B cell (primary cell): ENCODE measurements around the gene GPR176. TPM values are rescaled to one million over a fixed set of nuclear protein-coding genes. Genes with fewer than 3 reads are reported as not detected.

Experiments
- ATAC-seq: fragments of 200-7000 bp; cut with Tn5 transposase; one replicate; pipeline ENCODE4 v1.10.0; 2021; ENCODE audit warnings: low read depth, mild to moderate bottlenecking, moderate number of reproducible peaks, moderate library complexity
- CTCF ChIA-PET: fragments of 350-600 bp; sonication (Branson Sonifier 250); formaldehyde crosslinking; loops from one replicate; lab custom pipeline; 2021; ENCODE audit warnings: antibody characterized with exemption, inconsistent platforms; lab: Charles Lee
- POLR2A ChIA-PET: fragments of 350-600 bp; sonication (Branson Sonifier 250); formaldehyde crosslinking; loops from one replicate; lab custom pipeline; 2021; ENCODE audit warnings: antibody characterized with exemption; lab: Charles Lee
- DNase-seq: peaks from one replicate; pipeline ENCODE4 v3.0.0; 2013
- H2AFZ ChIP-seq: 2 replicates; pipeline ENCODE4 v1.6.1; 2012; ENCODE audit warnings: mild to moderate bottlenecking, low read depth, low read length; ENCODE audit not compliant: insufficient read depth, poor library complexity, severe bottlenecking
- H3K27ac ChIP-seq, 2 donors: 1 replicate in 1 of 2; 2 replicates in 1 of 2; pipeline ENCODE4 v1.5.1; 2012 to 2013; ENCODE audit warnings: low read length in 2 of 2, mild to moderate bottlenecking in 2 of 2, moderate library complexity in 1 of 2
- H3K27me3 ChIP-seq, 4 experiments: fragments of 200-600 bp in 1 of 4; sonication (generic) in 1 of 4; replicated peaks in 1 of 4; 1 replicate in 2 of 4; 2 replicates in 2 of 4; pipeline versions ENCODE4 v1.6.1 to v1.7.0; 2013 to 2016; ENCODE audit warnings: low read length in 3 of 4, mild to moderate bottlenecking in 2 of 4, mixed read lengths in 1 of 4, moderate library complexity in 1 of 4; ENCODE audit not compliant: insufficient read depth in 4 of 4, control insufficient read depth in 3 of 4; ENCODE audit errors: control extremely low read depth in 1 of 4
- H3K36me3 ChIP-seq, 2 experiments: replicated peaks in 1 of 2; 1 replicate in 1 of 2; 2 replicates in 1 of 2; pipeline versions ENCODE4 v1.6.1 to v1.7.1; 2013; ENCODE audit warnings: low read length in 1 of 2; ENCODE audit not compliant: insufficient read depth in 2 of 2, control insufficient read depth in 1 of 2; ENCODE audit errors: control extremely low read depth in 1 of 2, extremely low read depth in 1 of 2
- H3K4me1 ChIP-seq, 2 donors: fragments of 200-600 bp in 1 of 2; sonication (generic) in 1 of 2; 1 replicate in 1 of 2; 2 replicates in 1 of 2; pipeline versions ENCODE4 v1.5.1 to v1.6.1; 2013 to 2017; ENCODE audit warnings: low read length in 2 of 2; ENCODE audit not compliant: control insufficient read depth in 2 of 2, insufficient read depth in 2 of 2
- H3K4me2 ChIP-seq: replicated peaks from 2 replicates; pipeline ENCODE3; 2012; ENCODE audit warnings: mild to moderate bottlenecking, low read depth, low read length; ENCODE audit not compliant: poor library complexity, severe bottlenecking
- H3K4me3 ChIP-seq, 5 experiments: fragments of 200-600 bp in 1 of 5; sonication (generic) in 1 of 5; 1 replicate in 3 of 5; 2 replicates in 2 of 5; pipeline versions ENCODE4 v1.5.1 to v1.7.0; 2011 to 2016; ENCODE audit warnings: low read length in 4 of 5, mild to moderate bottlenecking in 4 of 5, low read depth in 2 of 5, control low read depth in 1 of 5, moderate library complexity in 1 of 5; ENCODE audit not compliant: insufficient read depth in 1 of 5; ENCODE audit errors: control extremely low read depth in 1 of 5, extremely low read depth in 1 of 5
- H3K79me2 ChIP-seq: fragments of 200-600 bp; sonication (generic); one replicate; pipeline ENCODE4 v1.6.0; 2016; ENCODE audit warnings: low read length; ENCODE audit not compliant: control insufficient read depth, insufficient read depth
- H3K9ac ChIP-seq: fragments of 200-600 bp; sonication (generic); 2 replicates; pipeline ENCODE4 v1.6.1; 2017; ENCODE audit warnings: mild to moderate bottlenecking, low read length, moderate library complexity
- H3K9me3 ChIP-seq, 3 donors: one replicate each; pipeline versions ENCODE4 v1.6.1 to v1.7.1; 2013; ENCODE audit warnings: low read length in 2 of 3; ENCODE audit not compliant: control insufficient read depth in 2 of 3, insufficient read depth in 1 of 3; ENCODE audit errors: control extremely low read depth in 1 of 3
- H4K20me1 ChIP-seq: 2 replicates; pipeline ENCODE4 v1.6.0; 2012; ENCODE audit warnings: mild to moderate bottlenecking, low read length; ENCODE audit not compliant: insufficient read depth, control insufficient read depth, poor library complexity, severe bottlenecking
- H3K27ac Mint-ChIP-seq: one replicate; pipeline ENCODE4 v1.8.0; 2021; ENCODE audit warnings: mixed read lengths
- H3K27me3 Mint-ChIP-seq: one replicate; pipeline ENCODE4 v1.8.0; 2021; ENCODE audit warnings: mixed read lengths
- H3K4me1 Mint-ChIP-seq: one replicate; pipeline ENCODE4 v1.8.0; 2021; ENCODE audit warnings: mixed read lengths
- H3K4me3 Mint-ChIP-seq: one replicate; pipeline ENCODE4 v1.8.0; 2021; ENCODE audit warnings: mixed read lengths
- H3K9me3 Mint-ChIP-seq: one replicate; pipeline ENCODE4 v1.8.0; 2022; ENCODE audit warnings: mixed read lengths; ENCODE audit not compliant: insufficient read depth
- CTCF ChIP-seq: fragments of 200-600 bp; IDR thresholded peaks from one replicate; pipeline ENCODE4 v1.8.0; 2022; ENCODE audit warnings: antibody characterized with exemption, mild to moderate bottlenecking
- EZH2 ChIP-seq: IDR thresholded peaks from 2 replicates; pipeline ENCODE4 v1.6.1; 2012; ENCODE audit warnings: borderline replicate concordance, low read depth, mild to moderate bottlenecking, moderate library complexity, low read length; ENCODE audit not compliant: insufficient read depth, poor library complexity, severe bottlenecking
- WGBS: methylation state at CpG from one replicate; pipeline ENCODE4 v1.1.5; 2013; ENCODE audit warnings: missing lambda C conversion rate; ENCODE audit not compliant: insufficient coverage; 5-methylcytosine and 5-hydroxymethylcytosine counted together
- intact Hi-C: fragments of 100-400 bp; cut with micrococcal nuclease; formaldehyde crosslinking; loops from one replicate; pipeline ENCODE4 v1.10.0; 2022
- polyA plus RNA-seq: library from polyadenylated mRNA; depleted of rRNA; stranded (reverse); fragments of >200 nt; gene quantifications from 2 replicates; pipeline ENCODE4 v1.2.3, GENCODE V29; 2012
- total RNA-seq, 2 donors: library from RNA; stranded (reverse); fragments of 120-200 nt in 1 of 2; gene quantifications; 1 replicate in 1 of 2; 2 replicates in 1 of 2; pipeline versions ENCODE4 v1.2.3 to v1.2.4, GENCODE V29; 2013 to 2022

Gene GPR176
- total and polyA plus RNA-seq, 2 donors (not counting 1 experiment from before 2014, with no cell fraction given) = 0.07 to 0.30 TPM

- intact Hi-C loops = no loop called here
- Mint-ChIP-seq H3K4me1 (no peaks in the 10 kb centered on the region), H3K27me3 (peaks cover 12% of the 10 kb centered on the region), H3K9me3 (no peaks in the 10 kb centered on the region), H3K27ac (no peak overlapping the region), H3K4me3 (no peak overlapping the region)
- Histone ChIP-seq H3K4me3 (no peak overlapping the region), H3K9me3 (no peaks in the 10 kb centered on the region), H4K20me1 (no peaks in the 10 kb centered on the region), H3K36me3 (no peaks in the 10 kb centered on the region), H3K79me2 (no peaks in the 10 kb centered on the region), H3K27me3 (peaks cover 0 to 6% (median 0%) of the 10 kb centered on the region in 4 experiments), H3K4me1 (no peaks in the 10 kb centered on the region), H3K27ac (no peak overlapping the region), H3K9ac (no peak overlapping the region), H3K4me2 (no peak overlapping the region), H2AFZ (no peak overlapping the region)
- ChIA-PET CTCF (no interaction called here), POLR2A (no interaction called here)
- WGBS = 50% methylated on average over 3 of the region's 5 CpGs
- TF ChIP-seq CTCF (no peak), EZH2 (no peak)
- no peak for ATAC-seq
- DNase-seq = no peak
Measured at GRCh38 chr15:39909007-39909406, 11.1 kb downstream of the GPR176 start.

GRCh38 chr15:39908186-39908585 is 11.9 kb downstream of the GPR176 start:
- intact Hi-C loops = no loop called here
- H3K9ac ChIP-seq = no peak overlapping the region
- peaks cover 0 to 6% (median 0%) of the 10 kb centered on the region in 4 experiments for H3K27me3 ChIP-seq
- WGBS = no CpG with 5 or more reads among the region's 1 CpG
- no peak for ATAC-seq
- H3K9me3 ChIP-seq = no peaks in the 10 kb centered on the region
- no peak overlapping the region for H3K27ac ChIP-seq
- Mint-ChIP-seq H3K4me1 (no peaks in the 10 kb centered on the region), H3K9me3 (no peaks in the 10 kb centered on the region), H3K4me3 (no peak overlapping the region), H3K27ac (no peak overlapping the region), H3K27me3 (peaks cover 18% of the 10 kb centered on the region)
- no peaks in the 10 kb centered on the region for H3K79me2 ChIP-seq
- ChIA-PET POLR2A (no interaction called here), CTCF (no interaction called here)
- H4K20me1 ChIP-seq = no peaks in the 10 kb centered on the region
- H3K4me1 ChIP-seq = no peaks in the 10 kb centered on the region
- TF ChIP-seq EZH2 = no peak
- TF ChIP-seq CTCF = no peak
- no peaks in the 10 kb centered on the region for H3K36me3 ChIP-seq
- H3K4me3 ChIP-seq = no peak overlapping the region
- H3K4me2 ChIP-seq = no peak overlapping the region
- no peak overlapping the region for H2AFZ ChIP-seq
- DNase-seq = no peak
